Measurements from ENCODE around the gene TLR5. TPM values are rescaled to one million over a fixed set of nuclear protein-coding genes. Genes with fewer than 3 reads are reported as not detected.

The TLR5 gene
- total and polyA plus RNA-seq, 2 experiments from 2014 or later: 1.5 to 1.9 TPM

GRCh38 chr1:223147873-223148272 is 4.8 kb upstream of the TLR5 start:
- Histone ChIP-seq H3K9me2 (replicated peaks; ENCODE audit: insufficient read depth) (no peaks in the 10 kb centered on the region), H3K4me3 (no peak overlapping the region), H3K4me2 (no peak overlapping the region), H3K36me3 (replicated peaks; ENCODE audit: insufficient read depth, low read depth) (no peaks in the 10 kb centered on the region), H3K27me3 (no peaks in the 10 kb centered on the region), H4K20me1 (ENCODE audit: insufficient read depth, poor library complexity, severe bottlenecking) (no peaks in the 10 kb centered on the region), H3K9me3 (ENCODE audit: low read depth) (no peaks in the 10 kb centered on the region), H3K4me1 (ENCODE audit: insufficient read depth) (peaks cover 9% of the 10 kb centered on the region), H3K27ac (no peak overlapping the region), H2AFZ (no peak overlapping the region), H3K79me2 (no peaks in the 10 kb centered on the region)
- DNase-seq (ENCODE audit: low spot score): no peak
- 91% methylated on average over 3 of the region's 3 CpGs for WGBS (ENCODE audit: low lambda C conversion rate, missing lambda C conversion rate)
- TF ChIP-seq, protein P1, sequence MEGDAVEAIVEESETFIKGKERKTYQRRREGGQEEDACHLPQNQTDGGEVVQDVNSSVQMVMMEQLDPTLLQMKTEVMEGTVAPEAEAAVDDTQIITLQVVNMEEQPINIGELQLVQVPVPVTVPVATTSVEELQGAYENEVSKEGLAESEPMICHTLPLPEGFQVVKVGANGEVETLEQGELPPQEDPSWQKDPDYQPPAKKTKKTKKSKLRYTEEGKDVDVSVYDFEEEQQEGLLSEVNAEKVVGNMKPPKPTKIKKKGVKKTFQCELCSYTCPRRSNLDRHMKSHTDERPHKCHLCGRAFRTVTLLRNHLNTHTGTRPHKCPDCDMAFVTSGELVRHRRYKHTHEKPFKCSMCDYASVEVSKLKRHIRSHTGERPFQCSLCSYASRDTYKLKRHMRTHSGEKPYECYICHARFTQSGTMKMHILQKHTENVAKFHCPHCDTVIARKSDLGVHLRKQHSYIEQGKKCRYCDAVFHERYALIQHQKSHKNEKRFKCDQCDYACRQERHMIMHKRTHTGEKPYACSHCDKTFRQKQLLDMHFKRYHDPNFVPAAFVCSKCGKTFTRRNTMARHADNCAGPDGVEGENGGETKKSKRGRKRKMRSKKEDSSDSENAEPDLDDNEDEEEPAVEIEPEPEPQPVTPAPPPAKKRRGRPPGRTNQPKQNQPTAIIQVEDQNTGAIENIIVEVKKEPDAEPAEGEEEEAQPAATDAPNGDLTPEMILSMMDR (IDR thresholded peaks at IDR 0.05; ENCODE audit: poor library complexity): no peak
- TF ChIP-seq EZH2phosphoT487 (IDR thresholded peaks at IDR 0.05; ENCODE audit: low read depth, severe bottlenecking, unreplicated experiment) (no peak), EZH2 (IDR thresholded peaks at IDR 0.05; ENCODE audit: borderline replicate concordance) (no peak)

DNA sequence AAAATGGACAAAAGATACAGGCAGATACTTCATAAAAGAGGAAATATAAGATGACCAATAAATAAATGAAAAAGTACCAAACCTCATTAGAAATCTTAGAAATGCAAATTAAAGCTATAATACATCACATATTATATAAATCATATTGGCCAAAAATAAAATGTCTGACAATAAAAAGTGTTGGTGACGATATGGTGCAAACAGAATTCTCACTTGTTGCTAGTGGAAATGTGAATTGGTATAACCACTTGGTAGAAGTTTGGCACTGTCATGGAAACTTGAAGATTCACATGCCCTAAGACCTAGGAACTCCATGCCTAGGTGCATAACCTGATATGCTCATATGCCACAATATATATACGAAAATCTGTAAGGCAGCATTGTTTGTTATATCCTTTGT is 4.4 kb upstream of the TLR5 start:
- no peaks in the 10 kb centered on the region for H3K36me3 ChIP-seq (replicated peaks; ENCODE audit: insufficient read depth, low read depth)
- H3K9me3 ChIP-seq (ENCODE audit: low read depth): no peaks in the 10 kb centered on the region
- no peak for DNase-seq (ENCODE audit: low spot score)
- peaks cover 9% of the 10 kb centered on the region for H3K4me1 ChIP-seq (ENCODE audit: insufficient read depth)
- no peaks in the 10 kb centered on the region for H4K20me1 ChIP-seq (ENCODE audit: insufficient read depth, poor library complexity, severe bottlenecking)
- H3K9me2 ChIP-seq (replicated peaks; ENCODE audit: insufficient read depth): no peaks in the 10 kb centered on the region
- no peaks in the 10 kb centered on the region for H3K79me2 ChIP-seq
- no peak overlapping the region for H3K27ac ChIP-seq
- H2AFZ ChIP-seq: no peak overlapping the region
- H3K27me3 ChIP-seq: no peaks in the 10 kb centered on the region
- no peak overlapping the region for H3K4me3 ChIP-seq
- 100% methylated on average over 2 of the region's 2 CpGs for WGBS (ENCODE audit: low lambda C conversion rate, missing lambda C conversion rate)
- TF ChIP-seq EZH2phosphoT487 (IDR thresholded peaks at IDR 0.05; ENCODE audit: low read depth, severe bottlenecking, unreplicated experiment) (no peak), EZH2 (IDR thresholded peaks at IDR 0.05; ENCODE audit: borderline replicate concordance) (no peak)
- TF ChIP-seq, protein P1 (IDR thresholded peaks at IDR 0.05; ENCODE audit: poor library complexity): no peak
- H3K4me2 ChIP-seq: no peak overlapping the region

- no peak overlapping the region for H3K4me3 ChIP-seq
- DNase-seq (ENCODE audit: low spot score): no peak
- H3K36me3 ChIP-seq (replicated peaks; ENCODE audit: insufficient read depth, low read depth): no peaks in the 10 kb centered on the region
- H3K9me3 ChIP-seq (ENCODE audit: low read depth): no peaks in the 10 kb centered on the region
- H3K27ac ChIP-seq: no peak overlapping the region
- peaks cover 9% of the 10 kb centered on the region for H3K4me1 ChIP-seq (ENCODE audit: insufficient read depth)
- H3K79me2 ChIP-seq: no peaks in the 10 kb centered on the region
- H3K4me2 ChIP-seq: no peak overlapping the region
- H4K20me1 ChIP-seq (ENCODE audit: insufficient read depth, poor library complexity, severe bottlenecking): no peaks in the 10 kb centered on the region
- no peak overlapping the region for H2AFZ ChIP-seq
- no peaks in the 10 kb centered on the region for H3K9me2 ChIP-seq (replicated peaks; ENCODE audit: insufficient read depth)
- no peaks in the 10 kb centered on the region for H3K27me3 ChIP-seq
- TF ChIP-seq, protein P1 (IDR thresholded peaks at IDR 0.05; ENCODE audit: poor library complexity): no peak
- TF ChIP-seq EZH2 (IDR thresholded peaks at IDR 0.05; ENCODE audit: borderline replicate concordance): no peak
- TF ChIP-seq EZH2phosphoT487 (IDR thresholded peaks at IDR 0.05; ENCODE audit: low read depth, severe bottlenecking, unreplicated experiment): no peak
- WGBS (ENCODE audit: low lambda C conversion rate, missing lambda C conversion rate): 87% methylated on average over 2 of the region's 2 CpGs
These were observed 3.7 kb upstream of the TLR5 start for GRCh38 chr1:223146745-223147144.

GRCh38 chr1:223144914-223145313 is 1.9 kb upstream of the TLR5 start:
- no peaks in the 10 kb centered on the region for H3K9me3 ChIP-seq (ENCODE audit: low read depth)
- no peak overlapping the region for H3K4me3 ChIP-seq
- H3K4me1 ChIP-seq (ENCODE audit: insufficient read depth): peaks cover 13% of the 10 kb centered on the region
- H2AFZ ChIP-seq: no peak overlapping the region
- WGBS (ENCODE audit: low lambda C conversion rate, missing lambda C conversion rate): 94% methylated on average over 5 of the region's 5 CpGs
- H3K27ac ChIP-seq: no peak overlapping the region
- H3K27me3 ChIP-seq: no peaks in the 10 kb centered on the region
- no peaks in the 10 kb centered on the region for H3K36me3 ChIP-seq (replicated peaks; ENCODE audit: insufficient read depth, low read depth)
- no peak overlapping the region for H3K4me2 ChIP-seq
- no peaks in the 10 kb centered on the region for H3K9me2 ChIP-seq (replicated peaks; ENCODE audit: insufficient read depth)
- DNase-seq (ENCODE audit: low spot score): no peak
- no peak for TF ChIP-seq EZH2phosphoT487 (IDR thresholded peaks at IDR 0.05; ENCODE audit: low read depth, severe bottlenecking, unreplicated experiment)
- TF ChIP-seq EZH2 (IDR thresholded peaks at IDR 0.05; ENCODE audit: borderline replicate concordance): no peak
- TF ChIP-seq, protein P1 (IDR thresholded peaks at IDR 0.05; ENCODE audit: poor library complexity): no peak
- H3K79me2 ChIP-seq: no peaks in the 10 kb centered on the region
- no peaks in the 10 kb centered on the region for H4K20me1 ChIP-seq (ENCODE audit: insufficient read depth, poor library complexity, severe bottlenecking)
